ENCODE data around the gene GPX4. TPM values are rescaled to one million over a fixed set of nuclear protein-coding genes. Genes with fewer than 3 reads are reported as not detected.
A peak's percentile ranks its signal among the peaks of the same experiment; 100 is the strongest.

GPX4 gene
- total and polyA plus RNA-seq, 9 of the 15 experiments (the other 6 are each of a cell fraction or from before 2014, with no cell fraction given): 61.4 to 661 (median 349) TPM

DNA sequence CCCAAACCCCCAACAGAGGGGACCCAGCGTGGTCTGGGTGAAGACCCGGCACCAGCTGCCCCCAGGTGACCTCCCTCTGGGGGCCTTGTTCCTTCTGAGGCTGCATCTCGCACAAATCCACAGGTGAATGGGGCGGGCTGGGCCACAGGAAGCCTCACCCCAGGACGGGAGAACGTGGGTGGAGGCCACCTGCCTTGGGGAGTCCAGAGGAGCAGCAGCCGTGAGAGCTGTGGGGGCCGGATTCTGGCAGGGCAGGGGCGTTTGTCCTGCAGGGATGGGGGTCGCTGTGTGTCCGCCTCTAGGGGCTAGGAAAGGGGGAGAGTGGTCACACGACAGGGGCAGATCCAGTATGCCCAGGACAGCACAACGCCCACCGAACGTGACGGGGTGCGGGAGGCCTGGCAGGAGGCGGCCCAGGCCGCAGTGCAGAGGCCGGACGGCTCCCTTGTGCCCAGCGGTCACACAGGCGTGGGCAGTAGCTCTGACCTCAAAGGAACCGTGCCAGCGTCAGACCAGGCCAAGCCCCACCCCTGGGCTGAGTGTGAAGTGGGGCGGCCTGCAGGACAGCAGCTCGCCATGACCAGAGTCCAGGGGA, 15.3 kb upstream of the GPX4 start:
- H3K4me2 ChIP-seq (ENCODE audit: insufficient read depth, low read length): no peak overlapping the region
- H3K4me3 ChIP-seq: no peak overlapping the region
- intact Hi-C loops (cut with micrococcal nuclease): no loop called here
- 94% methylated on average over 7 of the region's 27 CpGs for WGBS (ENCODE audit: insufficient coverage, low coverage, missing lambda C conversion rate)
- H3K36me3 ChIP-seq (ENCODE audit: control insufficient read depth, insufficient read depth, low read length): peaks cover 82% of the 10 kb centered on the region
- no peak overlapping the region for H2AFZ ChIP-seq (ENCODE audit: low read depth, low read length)
- DNase-seq (ENCODE audit: extremely low read depth in 1 of 4, low spot score in 3 of 4) (no peak), FAIRE-seq (no peak), ATAC-seq (no peak)
- peaks cover 18% of the 10 kb centered on the region for H3K79me2 ChIP-seq (ENCODE audit: control insufficient read depth, insufficient read depth, low read length)
- no TSS peak for BruUV-seq (replicated peaks)
- no peaks in the 10 kb centered on the region for H3K27me3 ChIP-seq (ENCODE audit: control insufficient read depth in 2 of 2, insufficient read depth in 2 of 2, low read length in 2 of 2)
- peaks cover 3% of the 10 kb centered on the region for H3K9me1 ChIP-seq (ENCODE audit: control insufficient read depth, insufficient read depth, low read length)
- H3K9ac ChIP-seq (ENCODE audit: insufficient read depth in 1 of 2, low read depth in 2 of 2, low read length in 2 of 2): peak overlapping the region in 1 of 2 experiments; percentile 52; a peak in 1 of 4 replicates
- peaks cover 0 to 68% of the 10 kb centered on the region in 2 experiments; a peak in 3 of 5 replicates for H3K4me1 ChIP-seq (replicated peaks in 1 of 2; ENCODE audit: control insufficient read depth in 2 of 2, insufficient read depth in 2 of 2, low read length in 2 of 2)
- in situ Hi-C loops (cut with MboI): no loop called here
- ChIA-PET CTCF (ENCODE audit: low intra/inter-chr PET ratio) (no interaction called here), POLR2A (interaction anchor here (0.6 to 1.2 kb wide), 5 partner anchors 8 to 153 kb away, joined by 3 to 4 read pairs (median 3); partner anchors contain the start of gene ATP5F1D)
- no peak for TF ChIP-seq HLTF (IDR thresholded peaks at IDR 0.05)
- TF ChIP-seq ZNF12 (CRISPR knock-in tag; IDR thresholded peaks at IDR 0.05): no peak
- no peak for TF ChIP-seq BDP1 (IDR thresholded peaks at IDR 0.05; ENCODE audit: insufficient read depth, insufficient read length)
- peak; percentile 3 for TF ChIP-seq RBM22 (IDR thresholded peaks at IDR 0.05; ENCODE audit: low read depth, low read length, poor library complexity, severe bottlenecking)
- no peak for TF ChIP-seq CHD1 (IDR thresholded peaks at IDR 0.05; ENCODE audit: low read length)
- TF ChIP-seq FOXJ3 (CRISPR knock-in tag; IDR thresholded peaks at IDR 0.05): no peak
- TF ChIP-seq ZNF740 (CRISPR knock-in tag; IDR thresholded peaks at IDR 0.05): no peak
- no peak for TF ChIP-seq ZNF740 (tag; IDR thresholded peaks at IDR 0.05)
- TF ChIP-seq SPI1 (IDR thresholded peaks at IDR 0.05; ENCODE audit: borderline replicate concordance, low read depth, low read length): no peak
- TF ChIP-seq DNMT1 (IDR thresholded peaks at IDR 0.05): no peak
- TF ChIP-seq NR1H2 (CRISPR knock-in tag; IDR thresholded peaks at IDR 0.05): no peak
- peak; percentile 59 for TF ChIP-seq RBFOX2 (IDR thresholded peaks at IDR 0.05; ENCODE audit: low read depth, low read length)
- no peak for TF ChIP-seq ZFP36 (IDR thresholded peaks at IDR 0.05; ENCODE audit: low read depth, low read length, partially characterized antibody)
- TF ChIP-seq POLR2G (IDR thresholded peaks at IDR 0.05; ENCODE audit: low read depth, low read length): peak; percentile 71
- no peak for TF ChIP-seq ZNF766 (CRISPR knock-in tag; conservative IDR thresholded peaks at IDR 0.05)
- no peak for TF ChIP-seq RCOR1 (IDR thresholded peaks at IDR 0.05; ENCODE audit: borderline replicate concordance in 1 of 2, low read depth in 2 of 2, low read length in 2 of 2)
- TF ChIP-seq PHB (CRISPR knock-in tag; IDR thresholded peaks at IDR 0.05): no peak
- TF ChIP-seq SIRT6 (IDR thresholded peaks at IDR 0.05; ENCODE audit: low read depth, low read length): no peak
- TF ChIP-seq POLR2A (conservative IDR thresholded peaks at IDR 0.05): 0 out of 2 replicates have a peak, but pooled peaks have one; percentile 17
- TF ChIP-seq RAD21 (CRISPR knock-in tag; conservative IDR thresholded peaks at IDR 0.05 in 1 of 2, IDR thresholded peaks at IDR 0.05 in 1 of 2): no peak
- H3K27ac ChIP-seq (ENCODE audit: extremely low read depth, low read depth, low read length): no peak overlapping the region
- no peaks in the 10 kb centered on the region for H4K20me1 ChIP-seq (replicated peaks; ENCODE audit: control insufficient read depth, insufficient read depth, low read length)
- no peaks in the 10 kb centered on the region for H3K9me3 ChIP-seq (replicated peaks; ENCODE audit: control insufficient read depth, insufficient read depth, low read depth, low read length)
